ENCODE data around the gene TAAR8. TPM values are rescaled to one million over a fixed set of nuclear protein-coding genes. Genes with fewer than 3 reads are reported as not detected.
A peak's percentile ranks its signal among the peaks of the same experiment; 100 is the strongest.

The TAAR8 gene
- total and polyA plus RNA-seq, 2 donors (not counting 1 experiment from before 2014, with no cell fraction given) = not detected

- 0% methylated on average over 2 of the region's 7 CpGs for WGBS (ENCODE audit: insufficient coverage)
- H3K9me3 ChIP-seq (ENCODE audit: control extremely low read depth in 1 of 3, control insufficient read depth in 2 of 3, insufficient read depth in 1 of 3, low read length in 2 of 3) = no peaks in the 10 kb centered on the region
- TF ChIP-seq CTCF (IDR thresholded peaks at IDR 0.05) (no peak), EZH2 (IDR thresholded peaks at IDR 0.05; ENCODE audit: borderline replicate concordance, insufficient read depth, low read depth, low read length, poor library complexity, severe bottlenecking) (no peak)
- peaks cover 15 to 24% of the 10 kb centered on the region in 2 experiments for H3K36me3 ChIP-seq (replicated peaks in 1 of 2; ENCODE audit: control extremely low read depth in 1 of 2, control insufficient read depth in 1 of 2, extremely low read depth in 1 of 2, insufficient read depth in 2 of 2, low read length in 1 of 2)
- H3K4me2 ChIP-seq (replicated peaks; ENCODE audit: low read depth, low read length, poor library complexity, severe bottlenecking) = peak overlapping the region; percentile 84
- H3K79me2 ChIP-seq (ENCODE audit: control insufficient read depth, insufficient read depth, low read length) = peaks cover 72% of the 10 kb centered on the region
- intact Hi-C loops (cut with micrococcal nuclease) = loop anchor here (1.0 to 10.0 kb wide), 5 partner anchors 251 to 1447 kb away; partner anchors contain the start of genes EPB41L2, RPS12, SLC18B1 and TBPL1
- H2AFZ ChIP-seq (ENCODE audit: insufficient read depth, low read depth, low read length, poor library complexity, severe bottlenecking) = peak overlapping the region; percentile 45
- H3K4me3 Mint-ChIP-seq = peak overlapping the region; percentile 90
- ATAC-seq (ENCODE audit: low read depth) (no peak), DNase-seq (no peak)
- no peaks in the 10 kb centered on the region for H3K27me3 ChIP-seq (replicated peaks in 1 of 4; ENCODE audit: control extremely low read depth in 1 of 4, control insufficient read depth in 3 of 4, insufficient read depth in 4 of 4, low read length in 3 of 4)
- peaks cover 40 to 43% of the 10 kb centered on the region in 2 donors for H3K4me1 ChIP-seq (ENCODE audit: control insufficient read depth in 2 of 2, insufficient read depth in 2 of 2, low read length in 2 of 2)
- H3K9me3 Mint-ChIP-seq (ENCODE audit: insufficient read depth) = no peaks in the 10 kb centered on the region
- CTCF ChIA-PET = interaction anchor here (1.3 to 8.5 kb wide), 9 partner anchors 16 to 311 kb away, joined by 4 to 81 read pairs (median 8); partner anchors contain the start of gene SLC18B1
- peaks cover 34% of the 10 kb centered on the region for H4K20me1 ChIP-seq (ENCODE audit: control insufficient read depth, insufficient read depth, low read length, poor library complexity, severe bottlenecking)
- H3K4me1 Mint-ChIP-seq = peaks cover 63% of the 10 kb centered on the region
- H3K4me3 ChIP-seq (ENCODE audit: control extremely low read depth in 1 of 5, extremely low read depth in 1 of 5, insufficient read depth in 1 of 5, low read depth in 2 of 5, low read length in 4 of 5) = peak overlapping the region; percentile 59 to 86 (median 81)
- peak overlapping the region; percentile 19 to 90 for H3K27ac ChIP-seq (ENCODE audit: low read length in 2 of 2)
- POLR2A ChIA-PET = interaction anchor here (1.0 to 2.7 kb wide), 12 partner anchors 12 to 301 kb away, joined by 3 to 27 read pairs (median 6); partner anchors contain the start of genes RPS12 and SLC18B1
- peak overlapping the region; percentile 73 for H3K9ac ChIP-seq (ENCODE audit: low read length)
- H3K27me3 Mint-ChIP-seq = no peaks in the 10 kb centered on the region
- peak overlapping the region; percentile 92 for H3K27ac Mint-ChIP-seq
Measured at GRCh38 chr6:132512342-132512637, 40.2 kb upstream of the TAAR8 start.

All from B cell (primary cell).